Measurements from ENCODE around the gene SLC1A1.

The SLC1A1 gene

GRCh38 chr9:4489919-4490704, at the start of gene SLC1A1:
Gene SLC1A1, plus strand, starts transcription at chr9:4490468. Its CDS starts 212 bp downstream, at chr9:4490680.
- DNase-seq (ENCODE audit: low read depth), result peak; percentile 68

DNA sequence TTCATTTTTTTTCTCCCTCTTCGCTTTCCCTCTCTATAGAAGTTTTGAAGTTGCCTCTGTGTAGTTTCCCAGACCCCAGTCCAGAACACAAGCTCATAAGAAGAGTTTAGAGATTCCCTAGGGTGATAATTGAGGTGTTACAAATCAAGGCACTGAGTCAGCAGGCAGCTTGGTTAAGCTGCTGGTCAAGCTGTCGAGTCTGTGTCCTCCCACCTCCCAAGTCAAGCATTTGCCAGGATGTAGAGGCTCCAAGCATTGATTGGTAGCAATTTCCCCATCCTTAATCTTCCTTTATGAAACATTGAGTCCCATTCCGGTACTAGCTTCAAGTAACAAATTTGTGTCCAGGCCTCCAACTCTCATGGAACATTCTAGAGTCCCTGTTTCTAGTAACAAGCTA, 47.5 kb upstream of the SLC1A1 start:
- DNase-seq (ENCODE audit: low read depth), result no peak

GRCh38 chr9:4443439-4443838, 46.8 kb upstream of the SLC1A1 start:
- no peak for DNase-seq (ENCODE audit: low read depth)

DNA sequence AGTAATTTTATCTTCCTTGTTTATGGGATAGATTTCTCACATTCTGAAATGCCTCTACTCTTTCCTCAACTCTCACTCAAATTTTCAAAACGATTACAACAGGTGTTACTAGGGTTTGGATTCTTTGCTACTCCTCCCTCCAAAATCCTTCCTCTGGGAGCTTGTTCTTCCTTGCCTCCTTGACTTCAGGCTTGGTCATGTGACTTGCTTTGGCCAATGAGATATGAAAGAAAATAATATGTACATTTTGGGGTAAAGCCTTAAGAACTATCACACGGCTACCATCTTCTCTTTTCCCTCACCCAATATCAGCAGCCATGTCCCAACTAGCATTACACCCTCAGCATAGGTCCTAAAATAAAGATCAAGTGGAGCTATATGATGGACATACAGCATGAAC, 28.8 kb upstream of the SLC1A1 start:
- no peak for DNase-seq (ENCODE audit: low read depth)

GRCh38 chr9:4463824-4464223, 26.4 kb upstream of the SLC1A1 start:
- DNase-seq (ENCODE audit: low read depth), result no peak

GRCh38 chr9:4464911-4465513, 25.3 kb upstream of the SLC1A1 start:
- no peak for DNase-seq (ENCODE audit: low read depth)

DNA sequence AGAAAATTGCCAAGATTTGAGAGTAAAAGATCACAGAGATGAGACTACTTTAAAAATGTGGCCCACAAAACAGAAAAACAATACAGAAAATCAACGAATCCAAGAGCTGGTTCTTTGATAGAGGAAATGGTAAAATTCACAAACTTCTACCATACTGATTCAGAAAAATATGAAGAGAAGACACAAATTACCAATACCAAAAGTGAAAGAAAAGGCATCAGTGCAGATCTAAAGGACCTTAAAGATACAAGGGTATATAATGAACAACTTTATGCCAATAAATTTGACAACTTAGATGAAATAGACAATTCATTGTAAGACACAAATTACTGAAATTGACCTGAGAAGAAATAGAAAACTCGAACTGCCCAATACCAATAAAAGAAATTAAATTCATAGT, 24.4 kb upstream of the SLC1A1 start:
- no peak for DNase-seq (ENCODE audit: low read depth)

DNA sequence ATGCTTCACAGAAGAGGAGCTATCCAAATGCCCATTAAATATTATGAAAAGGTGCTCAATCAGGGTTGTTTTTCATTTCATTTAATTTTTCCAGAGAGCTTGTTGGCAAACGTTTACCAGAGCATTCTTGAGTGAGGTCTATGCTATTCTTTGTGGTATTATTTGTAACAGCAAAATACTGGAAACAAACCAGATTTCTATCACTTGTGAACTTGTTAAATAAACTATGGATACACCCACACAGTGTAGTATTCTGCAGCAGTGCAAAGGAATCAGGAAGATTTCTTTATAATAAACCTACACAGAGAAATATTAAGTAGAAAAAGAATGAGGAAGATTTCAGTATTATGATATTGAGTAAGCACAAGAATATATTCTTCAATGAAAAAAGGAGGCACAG, 15.0 kb upstream of the SLC1A1 start:
- DNase-seq (ENCODE audit: low read depth), result no peak

GRCh38 chr9:4486176-4486575, 4.1 kb upstream of the SLC1A1 start:
- no peak for DNase-seq (ENCODE audit: low read depth)

DNA sequence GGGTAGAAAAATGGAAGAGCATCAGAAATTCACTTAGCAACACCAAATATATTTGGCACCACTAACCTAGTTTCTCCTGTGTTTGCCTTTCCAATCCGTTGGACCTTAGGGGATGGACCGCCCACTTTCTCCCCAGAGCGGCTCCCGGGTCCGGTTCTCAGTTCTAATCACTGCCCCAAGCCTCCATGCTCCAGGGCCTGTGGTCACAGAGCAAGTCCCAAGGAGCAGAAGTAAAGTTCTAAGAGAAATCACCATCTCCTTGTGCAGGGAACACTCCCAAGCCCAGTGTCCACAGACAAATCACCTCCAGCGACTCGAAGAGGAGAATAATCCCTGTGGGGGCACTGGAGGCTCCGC, 728 bp upstream of the SLC1A1 start:
- no peak for DNase-seq (ENCODE audit: low read depth)

DNA sequence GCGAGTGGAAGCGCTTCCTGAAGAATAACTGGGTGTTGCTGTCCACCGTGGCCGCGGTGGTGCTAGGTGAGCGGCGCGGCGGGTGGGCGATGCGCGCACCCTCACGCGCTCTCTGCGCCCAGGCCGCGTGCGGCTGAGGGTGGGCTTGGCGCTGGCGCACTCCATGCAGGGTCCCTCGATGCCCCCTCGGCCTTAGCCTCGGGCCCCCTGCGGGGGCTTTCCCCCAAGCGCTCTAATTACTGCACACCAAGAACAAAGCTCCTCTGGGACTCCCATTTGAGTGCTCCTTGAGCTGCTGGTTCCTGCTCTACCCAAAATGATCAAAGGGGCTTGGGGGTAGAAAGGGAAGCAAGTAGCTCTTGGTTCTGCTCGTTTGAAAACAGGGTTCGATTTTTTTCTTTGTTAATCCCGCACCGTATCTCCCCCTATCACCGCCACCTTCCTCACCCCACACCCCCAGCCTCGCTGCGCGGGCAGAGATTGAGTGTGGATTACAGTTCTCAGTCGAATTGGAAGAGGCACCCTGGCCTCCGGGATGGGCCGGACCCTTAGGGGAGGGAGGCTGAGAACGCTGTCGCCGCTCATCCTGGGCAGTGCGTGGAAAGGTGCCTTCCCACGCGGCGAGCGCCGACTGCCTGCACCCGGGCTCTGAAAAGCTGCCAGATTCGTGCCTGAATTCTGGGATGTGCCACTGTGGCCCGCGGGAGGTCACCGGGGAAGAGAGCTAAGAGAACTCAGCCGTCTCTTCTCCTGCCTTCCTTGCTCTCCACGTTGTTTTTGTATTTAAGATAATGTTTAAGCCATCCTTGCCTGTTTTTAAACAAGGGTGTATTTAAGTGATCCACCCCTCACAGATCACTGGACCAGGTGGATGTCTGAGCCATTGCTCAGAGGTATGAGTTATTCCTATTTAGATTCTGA, 697 bp downstream of the SLC1A1 start:
- no peak for DNase-seq (ENCODE audit: low read depth)

DNA sequence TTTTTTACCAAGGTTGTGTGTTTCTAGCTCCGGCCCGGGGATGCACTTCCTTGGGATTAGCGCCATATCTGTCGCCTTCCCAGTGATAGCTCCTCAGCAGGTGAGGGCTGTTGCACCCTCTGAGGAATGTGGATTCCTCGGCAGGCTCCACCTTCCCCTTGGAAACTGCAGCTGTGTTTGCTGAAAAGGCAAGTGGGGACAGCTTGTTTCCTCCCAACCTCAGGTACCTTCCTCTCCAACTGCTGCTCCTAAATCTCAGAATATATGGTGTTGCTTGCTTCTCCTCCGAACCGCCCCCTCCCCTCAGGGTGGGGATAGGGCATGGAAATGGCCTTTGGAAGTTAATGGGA, 1.3 kb downstream of the SLC1A1 start:
- DNase-seq (ENCODE audit: low read depth), result no peak

- DNase-seq (ENCODE audit: low read depth), result no peak
Measured at GRCh38 chr9:4494332-4494731, 4.1 kb downstream of the SLC1A1 start.

DNA sequence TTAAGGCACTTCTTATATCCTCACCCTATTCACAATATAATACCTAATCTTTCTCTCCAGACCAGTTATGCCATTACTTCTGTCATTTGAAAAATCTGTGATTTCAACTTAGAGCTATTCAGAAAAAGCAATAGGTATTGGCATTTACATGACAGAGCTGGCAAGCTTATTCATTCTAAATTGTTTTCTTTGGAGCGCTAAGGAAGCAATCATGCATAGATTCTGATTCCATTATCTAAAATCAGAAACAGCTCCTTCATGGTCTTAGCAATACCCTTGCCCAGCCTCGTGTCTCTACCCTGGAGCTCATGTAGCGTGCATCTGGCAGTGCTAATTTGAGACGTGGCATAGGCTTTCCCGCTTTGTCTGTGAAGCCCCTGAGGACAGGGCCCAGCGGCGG, 4.5 kb downstream of the SLC1A1 start:
- DNase-seq (ENCODE audit: low read depth), result no peak

- no peak for DNase-seq (ENCODE audit: low read depth)
Measured at GRCh38 chr9:4495537-4495936, 5.3 kb downstream of the SLC1A1 start.

- no peak for DNase-seq (ENCODE audit: low read depth)
Measured at GRCh38 chr9:4496497-4496896, 6.2 kb downstream of the SLC1A1 start.

DNA sequence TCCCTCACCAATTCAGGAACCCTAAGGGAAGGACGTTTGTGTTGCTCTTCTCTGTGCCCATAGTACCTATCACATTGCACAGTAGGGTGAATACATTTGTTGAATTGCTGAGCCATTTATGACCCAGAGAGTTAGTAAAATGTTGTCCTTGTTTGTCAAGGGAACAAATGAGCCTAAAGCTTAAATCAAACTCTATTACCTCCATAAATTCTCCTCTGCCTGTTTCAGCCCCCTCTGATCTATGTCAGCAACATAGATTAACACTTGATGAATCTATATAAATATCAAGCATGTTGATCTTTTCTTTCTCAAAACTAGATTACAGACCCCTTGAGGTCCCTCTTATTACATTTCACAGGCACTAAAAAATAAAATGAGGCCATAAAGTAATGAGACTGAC, 7.1 kb downstream of the SLC1A1 start:
- no peak for DNase-seq (ENCODE audit: low read depth)

DNA sequence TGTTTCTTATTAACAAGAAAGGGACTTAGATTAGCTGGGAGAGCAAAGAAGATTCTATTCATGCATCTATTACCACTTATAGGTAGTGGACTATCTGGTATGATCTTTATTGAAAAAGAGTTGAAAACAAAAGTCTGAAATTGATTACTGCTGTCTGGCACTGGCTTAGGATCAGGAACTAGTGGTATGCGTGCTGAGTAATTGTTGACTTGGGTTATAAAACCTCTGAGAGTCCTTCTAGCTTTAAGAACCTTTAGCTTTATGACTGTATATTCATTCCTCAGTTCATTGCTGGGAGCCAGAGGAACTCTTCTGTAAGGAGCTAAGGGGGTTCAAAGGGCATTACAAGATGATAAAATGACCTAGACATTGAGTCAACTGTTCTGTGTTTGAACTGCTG, 7.6 kb downstream of the SLC1A1 start:
- no peak for DNase-seq (ENCODE audit: low read depth)

DNA sequence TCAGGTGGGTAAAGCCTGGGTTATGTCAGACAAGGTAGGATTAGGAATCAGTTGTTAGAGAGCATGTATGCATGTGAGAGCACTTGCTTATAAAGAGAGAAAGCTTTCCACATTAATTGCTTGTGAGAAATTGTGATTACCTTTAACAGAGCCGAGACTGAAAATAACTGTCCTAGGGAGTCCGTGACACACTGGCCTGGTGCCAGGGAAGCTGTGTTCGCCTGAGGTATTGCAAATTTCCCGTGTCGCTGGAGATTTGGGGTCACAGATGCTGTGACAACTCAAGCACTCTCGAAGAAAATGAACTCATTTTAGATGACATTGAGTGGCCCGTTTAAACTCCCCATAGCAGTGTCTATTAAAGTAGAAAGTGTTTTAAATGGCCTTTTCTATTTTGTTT, 9.6 kb downstream of the SLC1A1 start:
- DNase-seq (ENCODE audit: low read depth), result no peak

- no peak for DNase-seq (ENCODE audit: low read depth)
Measured at GRCh38 chr9:4501147-4501507, 10.9 kb downstream of the SLC1A1 start.

DNA sequence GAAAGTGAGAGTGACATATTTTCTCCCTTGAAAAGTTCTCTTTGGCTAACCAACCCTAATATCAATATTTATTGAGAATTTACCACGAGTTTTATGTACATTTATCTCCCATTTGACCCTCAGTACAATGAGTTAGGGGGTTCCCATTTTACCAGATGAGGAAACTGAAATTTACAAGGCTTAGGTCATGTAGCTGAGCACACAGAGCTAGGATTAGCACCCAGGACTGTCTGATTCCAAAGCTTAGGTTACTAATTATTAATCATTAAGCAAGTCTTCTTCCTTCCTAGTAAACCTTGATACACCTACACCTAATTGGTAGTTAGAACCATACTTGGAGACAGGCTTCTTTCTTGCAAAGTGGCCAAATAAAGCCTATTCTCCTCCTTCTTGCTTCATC, 12.2 kb downstream of the SLC1A1 start:
- no peak for DNase-seq (ENCODE audit: low read depth)

DNA sequence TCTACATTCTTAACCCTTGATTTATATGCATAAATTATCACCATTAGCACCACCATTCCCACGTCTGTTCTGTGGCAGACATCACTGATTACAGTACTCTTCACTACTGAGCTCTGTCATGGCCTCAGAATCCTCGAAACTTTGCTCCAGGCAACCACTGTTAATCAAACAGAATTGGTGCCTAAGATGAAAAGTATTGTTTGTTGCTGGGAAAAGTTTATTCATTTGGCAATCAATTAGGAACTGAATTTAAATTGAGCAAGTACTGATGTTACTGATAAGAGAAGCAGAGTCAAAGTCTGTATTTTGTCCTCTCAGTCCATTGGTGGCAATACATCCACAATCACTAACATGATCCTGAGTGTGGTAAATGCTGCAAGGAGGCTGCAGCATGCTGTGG, 12.8 kb downstream of the SLC1A1 start:
- no peak for DNase-seq (ENCODE audit: low read depth)

DNA sequence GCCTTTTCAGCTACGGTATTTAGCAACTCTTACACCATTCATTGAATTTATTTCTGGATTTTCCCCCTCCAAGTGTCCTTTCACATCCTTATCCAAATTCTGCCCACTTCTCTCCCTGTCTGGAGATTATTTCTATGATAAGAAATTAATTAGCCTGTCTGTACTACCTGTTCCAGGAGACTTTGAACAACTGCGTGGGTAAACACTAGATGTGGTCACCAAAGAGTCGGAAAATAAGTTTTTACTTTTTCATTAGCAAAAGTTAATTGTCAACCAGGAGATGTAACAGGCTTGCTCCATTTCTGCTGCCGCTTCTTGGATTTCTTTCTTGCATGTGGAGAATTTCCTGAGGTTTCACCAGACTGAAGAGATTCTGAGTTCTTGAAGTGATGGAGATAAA, 14.0 kb downstream of the SLC1A1 start:
- no peak for DNase-seq (ENCODE audit: low read depth)
